Activated CD8-positive, alpha-beta memory T cell treated with anti-CD3 and anti-CD28 coated beads for 36 hours (primary cell): ENCODE data around the gene ZBTB1. TPM values are rescaled to one million over a fixed set of nuclear protein-coding genes. Genes with fewer than 3 reads are reported as not detected.
"Not testable (repeated sequence)": the region's sequence is repeated elsewhere in the genome, so short reads cannot be mapped to it uniquely, and the experiment has no call there.

Source experiments
- CTCF ChIA-PET: fragments of 350-600 bp; sonication (Branson Sonifier 250); formaldehyde crosslinking; loops from one replicate; lab custom pipeline; 2021; ENCODE audit warnings: antibody characterized with exemption; lab: Charles Lee
- POLR2A ChIA-PET: fragments of 350-600 bp; sonication (Branson Sonifier 250); formaldehyde crosslinking; loops from one replicate; lab custom pipeline; 2021; ENCODE audit warnings: antibody characterized with exemption; lab: Charles Lee
- total RNA-seq, 2 experiments: library from RNA; stranded (reverse); gene quantifications; one replicate each; pipeline ENCODE4 v1.2.3, GENCODE V29; 2021

The ZBTB1 gene
- total RNA-seq, 2 experiments from 2014 or later: 39.8 to 41.8 TPM

DNA sequence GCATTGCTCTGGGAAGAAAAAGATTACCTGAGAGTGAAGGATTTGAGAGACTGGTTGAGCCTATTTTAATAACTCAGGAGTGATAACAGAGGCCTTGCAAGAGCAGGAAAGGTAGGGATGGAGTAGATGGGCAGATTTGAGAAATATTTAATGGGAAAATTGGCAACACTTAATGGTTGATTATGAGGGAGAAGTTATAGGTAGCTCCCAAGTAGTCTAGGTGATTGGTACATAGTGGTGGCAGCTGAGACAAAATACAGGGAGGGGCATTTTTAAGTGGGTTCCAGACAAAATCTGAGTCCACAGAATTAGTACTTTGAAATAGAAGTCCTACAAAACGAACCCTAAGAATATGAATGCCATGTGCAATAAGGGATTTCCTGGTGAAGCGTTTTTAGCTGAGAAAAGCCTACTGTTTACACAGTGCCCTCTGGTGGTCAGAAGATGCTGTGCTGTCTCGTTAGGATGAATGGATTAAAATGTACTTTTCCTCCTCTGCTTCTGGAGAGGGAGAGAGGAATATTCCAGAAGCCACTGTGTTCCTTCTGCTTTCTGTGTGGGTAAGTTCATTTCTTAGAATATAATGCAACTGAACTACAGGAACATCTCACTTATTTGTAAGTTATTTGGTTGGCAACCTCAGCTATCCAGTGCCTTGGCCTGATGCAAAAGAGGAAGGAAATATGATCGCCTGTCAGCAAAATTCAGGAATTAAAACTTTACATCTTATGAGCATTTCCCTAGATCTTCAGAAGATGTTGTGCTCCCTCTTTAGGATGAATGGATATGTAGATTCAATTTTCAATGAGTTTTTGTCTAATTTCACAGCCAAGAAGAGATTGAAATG is 6.5 kb downstream of the ZBTB1 start:
- ChIA-PET CTCF (interaction anchor here (0.7 to 1.4 kb wide), 10 partner anchors 9 to 166 kb away, joined by 3 to 8 read pairs (median 4); no protein-coding TSS in a partner anchor), POLR2A (interaction anchor here (0.6 kb wide), 1 partner anchor 901 kb away, joined by 3 read pairs; no protein-coding TSS in a partner anchor)

DNA sequence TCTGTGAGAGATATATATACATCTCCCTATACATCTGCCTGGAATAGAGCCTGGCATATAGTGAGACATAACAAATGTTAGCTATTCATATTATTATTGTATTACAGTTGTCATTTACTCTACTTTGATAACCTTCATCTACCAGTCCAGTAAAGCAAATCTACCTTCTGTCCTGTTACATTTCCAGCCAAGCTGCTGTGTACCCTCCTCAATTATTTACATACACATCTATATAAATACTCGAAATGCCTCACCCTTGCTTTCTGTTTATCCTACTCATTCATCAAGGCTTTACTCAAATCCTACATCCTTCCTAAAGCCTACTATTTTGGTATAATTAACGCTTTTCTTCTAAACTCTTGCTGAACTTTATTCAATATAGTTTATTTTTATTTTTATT is 8.7 kb downstream of the ZBTB1 start:
- POLR2A ChIA-PET: no interaction called here
- CTCF ChIA-PET: no interaction called here

- POLR2A ChIA-PET: interaction anchor here (1.6 kb wide), 1 partner anchor 10 kb away, joined by 4 read pairs; the partner anchor contains the start of gene ZBTB1
- CTCF ChIA-PET: interaction anchor here (0.7 to 1.6 kb wide), 3 partner anchors 10 to 32 kb away, joined by 3 to 4 read pairs (median 3); partner anchors contain the start of gene ZBTB1
Measured at GRCh38 chr14:64515053-64515452, 10.5 kb downstream of the ZBTB1 start.

DNA sequence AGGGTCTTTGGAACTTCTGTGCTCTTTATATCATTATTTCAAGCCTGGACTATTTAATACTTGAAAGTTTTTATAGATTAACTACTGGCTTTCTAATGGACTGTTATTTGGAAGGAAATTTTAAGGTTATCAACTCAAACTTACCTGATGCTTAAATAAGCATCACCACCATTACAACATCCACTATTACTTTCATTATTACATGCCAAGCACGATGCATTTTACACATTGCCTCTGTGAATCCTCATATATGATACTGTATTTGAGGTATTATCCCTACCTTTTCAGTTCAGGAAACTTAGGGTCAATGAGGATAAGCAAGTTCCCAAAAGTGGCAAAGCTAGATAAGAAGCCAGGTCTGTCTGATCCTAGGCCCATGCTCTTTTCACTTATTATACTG is 12.4 kb downstream of the ZBTB1 start:
- CTCF ChIA-PET: no interaction called here
- POLR2A ChIA-PET: interaction anchor here (0.6 kb wide), 1 partner anchor 544 kb away, joined by 9 read pairs; no protein-coding TSS in a partner anchor

DNA sequence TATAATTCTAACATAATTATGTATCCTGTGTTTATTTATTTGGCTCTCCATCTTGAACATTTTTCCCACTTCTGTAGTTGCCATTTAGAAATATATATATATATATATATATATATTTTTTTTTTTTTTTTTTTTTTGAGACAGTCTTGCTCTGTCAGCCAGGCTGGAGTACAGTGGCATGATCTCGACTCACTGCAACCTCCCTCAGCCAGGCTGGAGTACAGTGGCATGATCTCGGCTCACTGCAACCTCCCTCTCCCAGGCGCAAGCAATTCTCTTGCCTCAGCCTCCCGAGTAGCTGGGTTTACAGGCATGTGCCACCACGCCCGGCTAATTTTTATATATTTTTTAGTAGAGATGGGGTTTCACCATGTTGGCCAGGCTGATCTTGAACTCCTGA is 13.1 kb downstream of the ZBTB1 start:
- POLR2A ChIA-PET, CTCF ChIA-PET: not testable (repeated sequence)

- ChIA-PET CTCF (no interaction called here), POLR2A (no interaction called here)
Measured at GRCh38 chr14:64518229-64518628, 13.7 kb downstream of the ZBTB1 start.

DNA sequence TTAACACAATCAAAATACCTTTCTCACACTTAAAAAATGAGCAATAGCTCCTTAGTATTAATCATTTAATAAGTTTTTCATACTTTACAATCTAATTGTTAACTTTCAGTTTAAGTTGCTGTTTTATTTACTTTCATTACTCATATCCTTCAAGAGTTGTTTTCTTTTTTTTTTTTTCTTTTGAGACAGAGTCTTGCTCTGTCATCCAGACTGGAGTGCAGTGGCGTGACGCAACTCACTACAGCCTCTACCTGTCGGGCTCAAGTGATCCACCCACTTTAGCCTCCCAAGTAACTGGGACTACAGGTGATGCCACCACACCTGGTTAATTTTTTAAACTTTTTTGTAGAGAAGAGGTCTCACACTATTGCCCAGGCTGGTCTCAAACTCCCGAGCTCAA is 16.1 kb downstream of the ZBTB1 start:
- POLR2A ChIA-PET: no interaction called here
- CTCF ChIA-PET: interaction anchor here (0.7 to 1.4 kb wide), 2 partner anchors 19 to 146 kb away, joined by 3 read pairs; no protein-coding TSS in a partner anchor

DNA sequence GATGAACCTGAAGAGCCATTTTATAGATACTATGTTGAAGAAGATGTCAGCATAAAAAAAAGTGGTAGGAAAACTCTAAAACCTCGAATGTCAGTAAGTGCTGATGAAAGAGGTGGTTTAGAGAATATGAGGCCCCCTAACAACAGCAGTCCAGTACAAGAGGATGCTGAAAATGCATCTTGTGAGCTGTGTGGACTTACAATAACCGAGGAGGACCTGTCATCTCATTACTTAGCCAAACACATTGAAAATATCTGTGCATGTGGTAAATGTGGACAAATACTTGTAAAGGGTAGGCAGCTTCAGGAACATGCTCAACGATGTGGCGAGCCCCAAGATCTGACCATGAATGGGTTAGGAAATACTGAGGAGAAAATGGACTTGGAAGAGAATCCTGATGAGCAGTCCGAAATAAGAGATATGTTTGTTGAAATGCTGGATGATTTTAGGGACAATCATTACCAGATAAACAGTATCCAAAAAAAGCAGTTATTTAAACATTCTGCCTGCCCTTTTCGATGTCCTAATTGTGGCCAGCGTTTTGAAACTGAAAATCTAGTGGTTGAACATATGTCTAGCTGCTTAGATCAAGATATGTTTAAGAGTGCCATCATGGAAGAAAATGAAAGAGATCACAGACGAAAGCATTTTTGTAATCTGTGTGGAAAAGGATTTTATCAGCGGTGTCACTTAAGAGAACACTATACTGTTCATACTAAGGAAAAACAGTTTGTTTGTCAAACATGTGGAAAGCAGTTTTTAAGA is 18.2 kb downstream of the ZBTB1 start:
- CTCF ChIA-PET: no interaction called here
- POLR2A ChIA-PET: no interaction called here

DNA sequence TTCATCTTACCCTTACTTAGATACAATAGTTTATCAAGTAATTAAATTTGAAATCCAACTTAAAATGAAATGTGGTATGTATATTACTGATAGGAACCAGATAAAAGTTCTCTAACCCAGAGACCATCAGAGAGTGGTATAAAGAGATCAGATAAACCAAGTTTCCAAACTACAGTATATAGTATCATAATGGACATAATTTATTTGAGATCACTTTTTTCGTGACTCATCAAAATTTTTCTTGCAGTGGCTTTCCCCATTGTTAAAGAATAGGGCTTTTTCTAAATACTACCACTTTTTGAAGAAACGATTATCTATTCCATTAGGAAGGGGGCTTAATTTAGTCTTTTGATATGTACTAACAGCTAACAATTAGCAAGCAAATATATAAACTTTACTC is 20.8 kb downstream of the ZBTB1 start:
- POLR2A ChIA-PET: no interaction called here
- CTCF ChIA-PET: no interaction called here

DNA sequence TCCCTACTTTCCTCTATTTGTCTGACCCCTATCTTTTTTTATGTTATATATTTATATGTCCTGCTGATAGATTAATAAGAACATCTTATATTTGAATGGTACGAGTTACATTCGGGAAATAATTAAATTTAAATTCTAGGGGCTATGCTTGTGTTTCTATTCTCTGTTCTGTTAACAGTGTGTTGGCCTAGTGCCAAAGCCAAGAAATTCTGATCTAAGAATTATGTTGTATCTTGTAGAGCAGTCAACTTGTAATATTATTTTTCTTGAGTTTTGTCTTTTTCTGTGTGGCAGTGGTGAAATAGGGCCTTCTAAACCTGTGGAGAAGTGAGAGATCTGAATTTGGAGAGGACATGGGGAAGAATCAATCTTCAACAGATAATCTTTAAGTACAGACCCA is 27.0 kb downstream of the ZBTB1 start:
- ChIA-PET CTCF (interaction anchor here (1.5 kb wide), 1 partner anchor 8 kb away, joined by 4 read pairs; the partner anchor contains the start of gene HSPA2), POLR2A (no interaction called here)

DNA sequence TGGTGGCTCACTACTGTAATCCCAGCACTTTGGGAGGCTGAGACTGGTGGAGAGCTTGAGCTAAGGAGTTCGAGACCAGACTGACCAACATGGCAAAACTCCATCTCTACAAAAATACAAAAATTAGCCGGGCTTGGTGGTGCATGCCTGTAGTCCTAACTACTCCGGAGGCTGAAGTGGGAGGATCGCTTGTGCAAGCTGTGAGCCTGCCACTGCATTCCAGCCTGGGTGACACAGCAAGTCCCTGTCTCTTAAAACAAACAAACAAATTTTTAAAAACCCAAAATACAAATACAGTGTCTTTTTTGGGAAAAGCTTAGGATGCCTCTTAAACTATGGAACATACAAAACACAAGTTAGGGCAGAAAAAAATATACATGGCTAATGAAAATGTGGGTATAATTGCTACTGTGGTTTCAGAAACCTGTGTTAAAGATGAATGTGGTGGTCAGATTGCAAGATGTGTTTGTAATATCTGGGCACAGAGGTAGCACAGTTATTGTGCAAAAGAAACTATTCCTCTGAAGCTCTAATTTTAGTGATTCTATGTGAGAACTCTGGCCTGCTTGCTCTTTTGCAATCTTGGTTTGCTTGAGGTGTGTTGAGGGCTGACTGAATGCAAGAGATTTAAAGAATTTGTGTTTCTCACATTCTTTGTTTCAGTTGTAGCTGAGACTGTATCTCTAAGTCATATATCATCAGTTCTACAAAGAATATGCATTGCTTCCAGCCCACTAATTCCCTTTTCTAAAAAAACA is 32.1 kb downstream of the ZBTB1 start:
- ChIA-PET CTCF (interaction anchor here (1.3 kb wide), 1 partner anchor 63 kb away, joined by 3 read pairs; no protein-coding TSS in a partner anchor), POLR2A (no interaction called here)

DNA sequence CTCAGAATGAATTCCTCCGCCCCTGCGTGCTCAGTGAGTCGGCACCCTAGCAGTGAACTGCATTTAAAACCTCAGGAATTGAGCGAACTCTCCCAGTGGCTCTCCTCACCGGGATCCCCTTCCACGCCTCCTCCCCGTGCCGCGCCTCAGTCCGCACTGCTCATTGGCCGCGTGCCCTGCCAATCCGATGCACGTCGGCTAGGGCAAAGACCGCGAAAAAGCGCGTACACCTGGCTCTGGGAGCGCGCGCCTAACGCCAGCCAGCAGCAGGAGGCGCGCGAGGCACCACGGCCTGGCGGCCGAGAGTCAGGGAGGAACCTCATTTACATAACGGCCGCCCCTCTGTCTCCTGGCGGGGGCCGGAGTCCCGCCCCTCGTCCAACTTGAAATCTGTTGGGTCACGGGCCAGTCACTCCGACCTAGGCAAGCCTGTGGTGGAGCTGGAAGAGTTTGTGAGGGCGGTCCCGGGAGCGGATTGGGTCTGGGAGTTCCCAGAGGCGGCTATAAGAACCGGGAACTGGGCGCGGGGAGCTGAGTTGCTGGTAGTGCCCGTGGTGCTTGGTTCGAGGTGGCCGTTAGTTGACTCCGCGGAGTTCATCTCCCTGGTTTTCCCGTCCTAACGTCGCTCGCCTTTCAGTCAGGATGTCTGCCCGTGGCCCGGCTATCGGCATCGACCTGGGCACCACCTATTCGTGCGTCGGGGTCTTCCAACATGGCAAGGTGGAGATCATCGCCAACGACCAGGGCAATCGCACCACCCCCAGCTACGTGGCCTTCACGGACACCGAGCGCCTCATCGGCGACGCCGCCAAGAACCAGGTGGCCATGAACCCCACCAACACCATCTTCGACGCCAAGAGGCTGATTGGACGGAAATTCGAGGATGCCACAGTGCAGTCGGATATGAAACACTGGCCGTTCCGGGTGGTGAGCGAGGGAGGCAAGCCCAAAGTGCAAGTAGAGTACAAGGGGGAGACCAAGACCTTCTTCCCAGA is 35.9 kb downstream of the ZBTB1 start, which contains the start of gene HSPA2:
Gene HSPA2, plus strand, starts transcription at position 534 of the 995 bp plus-strand sequence. Its CDS starts 109 bp downstream, at position 643.
- ChIA-PET POLR2A (interaction anchor here (0.8 to 1.1 kb wide), 3 partner anchors 36 to 153 kb away, joined by 3 to 6 read pairs (median 5); partner anchors contain the start of gene ZBTB1), CTCF (interaction anchor here (0.6 to 4.2 kb wide), 11 partner anchors 10 to 210 kb away, joined by 3 to 16 read pairs (median 3); no protein-coding TSS in a partner anchor)

- POLR2A ChIA-PET: interaction anchor here (0.6 kb wide), 2 partner anchors 107 to 153 kb away, joined by 3 read pairs; partner anchors contain the start of gene MTHFD1
- CTCF ChIA-PET: interaction anchor here (0.9 to 4.2 kb wide), 2 partner anchors 14 to 95 kb away, joined by 3 to 16 read pairs; no protein-coding TSS in a partner anchor
Measured at GRCh38 chr14:64541261-64541971, 36.8 kb downstream of the ZBTB1 start.

DNA sequence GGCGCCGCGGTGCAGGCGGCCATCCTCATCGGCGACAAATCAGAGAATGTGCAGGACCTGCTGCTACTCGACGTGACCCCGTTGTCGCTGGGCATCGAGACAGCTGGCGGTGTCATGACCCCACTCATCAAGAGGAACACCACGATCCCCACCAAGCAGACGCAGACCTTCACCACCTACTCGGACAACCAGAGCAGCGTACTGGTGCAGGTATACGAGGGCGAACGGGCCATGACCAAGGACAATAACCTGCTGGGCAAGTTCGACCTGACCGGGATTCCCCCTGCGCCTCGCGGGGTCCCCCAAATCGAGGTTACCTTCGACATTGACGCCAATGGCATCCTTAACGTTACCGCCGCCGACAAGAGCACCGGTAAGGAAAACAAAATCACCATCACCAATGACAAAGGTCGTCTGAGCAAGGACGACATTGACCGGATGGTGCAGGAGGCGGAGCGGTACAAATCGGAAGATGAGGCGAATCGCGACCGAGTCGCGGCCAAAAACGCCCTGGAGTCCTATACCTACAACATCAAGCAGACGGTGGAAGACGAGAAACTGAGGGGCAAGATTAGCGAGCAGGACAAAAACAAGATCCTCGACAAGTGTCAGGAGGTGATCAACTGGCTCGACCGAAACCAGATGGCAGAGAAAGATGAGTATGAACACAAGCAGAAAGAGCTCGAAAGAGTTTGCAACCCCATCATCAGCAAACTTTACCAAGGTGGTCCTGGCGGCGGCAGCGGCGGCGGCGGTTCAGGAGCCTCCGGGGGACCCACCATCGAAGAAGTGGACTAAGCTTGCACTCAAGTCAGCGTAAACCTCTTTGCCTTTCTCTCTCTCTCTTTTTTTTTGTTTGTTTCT is 37.6 kb downstream of the ZBTB1 start:
- POLR2A ChIA-PET: interaction anchor here (0.6 kb wide), 2 partner anchors 108 to 154 kb away, joined by 3 read pairs; partner anchors contain the start of gene MTHFD1
- CTCF ChIA-PET: interaction anchor here (4.2 kb wide), 1 partner anchor 95 kb away, joined by 16 read pairs; no protein-coding TSS in a partner anchor

DNA sequence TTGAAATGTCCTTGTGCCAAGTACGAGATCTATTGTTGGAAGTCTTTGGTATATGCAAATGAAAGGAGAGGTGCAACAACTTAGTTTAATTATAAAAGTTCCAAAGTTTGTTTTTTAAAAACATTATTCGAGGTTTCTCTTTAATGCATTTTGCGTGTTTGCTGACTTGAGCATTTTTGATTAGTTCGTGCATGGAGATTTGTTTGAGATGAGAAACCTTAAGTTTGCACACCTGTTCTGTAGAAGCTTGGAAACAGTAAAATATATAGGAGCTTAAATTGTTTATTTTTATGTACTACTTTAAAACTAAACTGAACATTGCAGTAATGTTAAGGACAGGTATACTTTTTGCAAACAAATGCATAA is 38.2 kb downstream of the ZBTB1 start:
- ChIA-PET CTCF (interaction anchor here (4.2 kb wide), 1 partner anchor 94 kb away, joined by 16 read pairs; no protein-coding TSS in a partner anchor), POLR2A (interaction anchor here (0.6 kb wide), 1 partner anchor 174 kb away, joined by 4 read pairs; no protein-coding TSS in a partner anchor)
